ENCODE data around the gene CCDC180.

- TF ChIP-seq POLR2A (IDR thresholded peaks at IDR 0.05; ENCODE audit: low read depth, low read length): no peak
- TF ChIP-seq SP1 (IDR thresholded peaks at IDR 0.05; ENCODE audit: low read depth, low read length): no peak
- no peak for TF ChIP-seq ZNF207 (IDR thresholded peaks at IDR 0.05; ENCODE audit: borderline replicate concordance)
- no peak for TF ChIP-seq TCF7 (IDR thresholded peaks at IDR 0.05; ENCODE audit: borderline replicate concordance)
- TF ChIP-seq, protein P1, sequence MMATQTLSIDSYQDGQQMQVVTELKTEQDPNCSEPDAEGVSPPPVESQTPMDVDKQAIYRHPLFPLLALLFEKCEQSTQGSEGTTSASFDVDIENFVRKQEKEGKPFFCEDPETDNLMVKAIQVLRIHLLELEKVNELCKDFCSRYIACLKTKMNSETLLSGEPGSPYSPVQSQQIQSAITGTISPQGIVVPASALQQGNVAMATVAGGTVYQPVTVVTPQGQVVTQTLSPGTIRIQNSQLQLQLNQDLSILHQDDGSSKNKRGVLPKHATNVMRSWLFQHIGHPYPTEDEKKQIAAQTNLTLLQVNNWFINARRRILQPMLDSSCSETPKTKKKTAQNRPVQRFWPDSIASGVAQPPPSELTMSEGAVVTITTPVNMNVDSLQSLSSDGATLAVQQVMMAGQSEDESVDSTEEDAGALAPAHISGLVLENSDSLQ (IDR thresholded peaks at IDR 0.05): no peak
- TF ChIP-seq TAF1 (IDR thresholded peaks at IDR 0.05; ENCODE audit: borderline replicate concordance, low read depth, low read length): no peak
- no peak for TF ChIP-seq ZZZ3 (IDR thresholded peaks at IDR 0.05; ENCODE audit: control insufficient read depth, insufficient read length, low read depth)
These were observed 11.9 kb downstream of the CCDC180 start for GRCh38 chr9:97319395-97319794.
